ENCODE measurements around the gene AZU1. TPM values are rescaled to one million over a fixed set of nuclear protein-coding genes. Genes with fewer than 3 reads are reported as not detected.
"Not testable (repeated sequence)": the region's sequence is repeated elsewhere in the genome, so short reads cannot be mapped to it uniquely, and the experiment has no call there.

AZU1 gene
- total and polyA plus RNA-seq, 7 donors, result 0.69 TPM; not detected in 6

DNA sequence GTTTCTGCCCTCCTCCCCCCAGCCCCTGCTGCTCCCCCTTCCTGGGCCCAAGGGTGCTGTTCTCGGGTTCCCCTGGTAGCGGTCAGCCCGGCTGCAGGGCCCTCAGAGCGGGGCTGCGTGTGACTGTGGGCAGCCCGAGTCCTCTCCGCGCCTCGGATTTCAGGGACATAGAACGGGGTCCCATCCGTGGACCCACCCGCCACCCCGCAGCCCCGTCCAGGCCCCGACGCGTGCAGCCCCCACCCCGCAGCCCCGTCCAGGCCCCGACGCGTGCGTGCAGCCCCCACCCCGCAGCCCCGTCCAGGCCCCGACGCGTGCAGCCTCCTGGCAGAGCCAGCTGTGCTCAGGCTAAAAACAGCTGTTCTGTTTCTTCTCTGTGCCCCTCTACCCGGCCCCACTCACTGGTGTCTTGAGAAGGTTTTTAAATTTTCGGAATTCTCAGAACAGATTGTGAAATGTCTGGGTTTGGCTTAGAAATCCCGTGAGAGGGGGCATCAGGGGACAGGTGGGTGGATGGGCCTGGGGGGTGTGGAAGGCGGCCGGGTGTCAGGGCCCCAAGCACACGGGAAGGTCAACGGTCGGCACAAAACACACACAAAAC, 7.7 kb downstream of the AZU1 start:
- DNase-seq (no peak), ATAC-seq (peak in 1 of 4 donors; percentile 63)
- H3K4me1 ChIP-seq, result no peaks in the 10 kb centered on the region
- H3K4me3 ChIP-seq, result no peak overlapping the region
- TF ChIP-seq, protein P1, sequence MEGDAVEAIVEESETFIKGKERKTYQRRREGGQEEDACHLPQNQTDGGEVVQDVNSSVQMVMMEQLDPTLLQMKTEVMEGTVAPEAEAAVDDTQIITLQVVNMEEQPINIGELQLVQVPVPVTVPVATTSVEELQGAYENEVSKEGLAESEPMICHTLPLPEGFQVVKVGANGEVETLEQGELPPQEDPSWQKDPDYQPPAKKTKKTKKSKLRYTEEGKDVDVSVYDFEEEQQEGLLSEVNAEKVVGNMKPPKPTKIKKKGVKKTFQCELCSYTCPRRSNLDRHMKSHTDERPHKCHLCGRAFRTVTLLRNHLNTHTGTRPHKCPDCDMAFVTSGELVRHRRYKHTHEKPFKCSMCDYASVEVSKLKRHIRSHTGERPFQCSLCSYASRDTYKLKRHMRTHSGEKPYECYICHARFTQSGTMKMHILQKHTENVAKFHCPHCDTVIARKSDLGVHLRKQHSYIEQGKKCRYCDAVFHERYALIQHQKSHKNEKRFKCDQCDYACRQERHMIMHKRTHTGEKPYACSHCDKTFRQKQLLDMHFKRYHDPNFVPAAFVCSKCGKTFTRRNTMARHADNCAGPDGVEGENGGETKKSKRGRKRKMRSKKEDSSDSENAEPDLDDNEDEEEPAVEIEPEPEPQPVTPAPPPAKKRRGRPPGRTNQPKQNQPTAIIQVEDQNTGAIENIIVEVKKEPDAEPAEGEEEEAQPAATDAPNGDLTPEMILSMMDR (IDR thresholded peaks at IDR 0.05), result no peak
- no peaks in the 10 kb centered on the region for H3K9me3 ChIP-seq
- no peak overlapping the region for H3K27ac ChIP-seq
- intact Hi-C loops (cut with DNase I), result no loop called here
- H3K36me3 ChIP-seq (ENCODE audit: insufficient read depth in 1 of 2, low read depth in 1 of 2), result no peaks in the 10 kb centered on the region
- peaks cover 0 to 78% (median 20%) of the 10 kb centered on the region in 3 donors for H3K27me3 ChIP-seq (ENCODE audit: insufficient read depth in 3 of 3, low read length in 2 of 3)
- WGBS, 3 donors, result 43 to 50% (median 50%) methylated on average over 26 to 36 of the region's 36 CpGs

DNA sequence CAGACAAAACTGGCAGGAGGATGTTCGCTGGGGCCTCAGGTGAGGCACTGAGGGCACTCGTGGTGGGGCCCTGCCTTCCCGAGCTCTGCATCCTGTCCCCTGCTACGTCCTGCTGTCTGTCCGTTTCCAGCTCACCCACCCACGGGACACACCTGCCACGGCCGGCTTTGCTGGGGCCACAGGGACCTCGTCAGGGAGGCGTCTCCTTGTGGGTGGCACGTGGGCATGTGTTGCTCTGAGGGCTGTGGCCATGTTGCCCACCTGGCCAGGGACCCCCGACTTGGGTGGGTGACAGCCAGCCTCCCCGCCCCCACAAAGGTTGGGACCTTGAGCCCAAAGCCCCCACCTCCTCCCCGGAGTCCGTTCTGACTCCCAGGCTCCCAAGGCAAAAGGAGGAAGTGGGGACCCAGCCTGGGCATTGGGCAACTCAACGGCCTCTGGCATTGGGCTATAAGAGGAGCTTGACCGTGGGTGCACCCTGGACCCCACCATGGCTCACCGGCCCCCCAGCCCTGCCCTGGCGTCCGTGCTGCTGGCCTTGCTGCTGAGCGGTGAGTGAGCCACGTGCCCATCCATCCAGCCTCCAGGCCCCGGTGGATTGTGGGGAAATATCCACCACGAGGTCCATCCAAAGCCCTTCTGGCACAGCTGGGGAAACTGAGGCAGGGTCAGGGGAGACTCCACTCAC, 13.0 kb downstream of the AZU1 start, which contains the start of gene PRTN3:
Gene PRTN3, plus strand, starts transcription at position 481 of the 688 bp plus-strand sequence. Its CDS starts 10 bp downstream, at position 491.
- TF ChIP-seq, protein P1 (IDR thresholded peaks at IDR 0.05), result no peak
- Histone ChIP-seq H3K4me1 (peaks cover 8% of the 10 kb centered on the region), H3K36me3 (ENCODE audit: insufficient read depth in 1 of 2, low read depth in 1 of 2) (no peaks in the 10 kb centered on the region), H3K9me3 (no peaks in the 10 kb centered on the region), H3K4me3 (no peak within 1 kb of the TSS), H3K27ac (no peak within 1 kb of the TSS), H3K27me3 (ENCODE audit: insufficient read depth in 3 of 3, low read length in 2 of 3) (peaks cover 0 to 83% (median 14%) of the 10 kb centered on the region in 3 donors)
- ATAC-seq, result peak in 1 of 4 donors; percentile 20
- intact Hi-C loops (cut with DNase I), result no loop called here
- WGBS, 3 donors, result 53 to 66% (median 64%) methylated on average over 23 to 24 of the region's 24 CpGs
- DNase-seq, result no peak

- intact Hi-C loops (cut with DNase I); H3K9me3 ChIP-seq; H3K27ac ChIP-seq; H3K4me3 ChIP-seq; H3K36me3 ChIP-seq (ENCODE audit: insufficient read depth in 1 of 2, low read depth in 1 of 2); DNase-seq; H3K4me1 ChIP-seq; ATAC-seq: not testable (repeated sequence)
- 64 to 75% (median 69%) methylated on average over 7 of the region's 7 CpGs for WGBS, 3 donors
- H3K27me3 ChIP-seq (ENCODE audit: insufficient read depth in 3 of 3, low read length in 2 of 3), result peaks cover 0 to 85% (median 13%) of the 10 kb centered on the region in 3 donors
Measured at GRCh38 chr19:842802-843179, 15.2 kb downstream of the AZU1 start.

DNA sequence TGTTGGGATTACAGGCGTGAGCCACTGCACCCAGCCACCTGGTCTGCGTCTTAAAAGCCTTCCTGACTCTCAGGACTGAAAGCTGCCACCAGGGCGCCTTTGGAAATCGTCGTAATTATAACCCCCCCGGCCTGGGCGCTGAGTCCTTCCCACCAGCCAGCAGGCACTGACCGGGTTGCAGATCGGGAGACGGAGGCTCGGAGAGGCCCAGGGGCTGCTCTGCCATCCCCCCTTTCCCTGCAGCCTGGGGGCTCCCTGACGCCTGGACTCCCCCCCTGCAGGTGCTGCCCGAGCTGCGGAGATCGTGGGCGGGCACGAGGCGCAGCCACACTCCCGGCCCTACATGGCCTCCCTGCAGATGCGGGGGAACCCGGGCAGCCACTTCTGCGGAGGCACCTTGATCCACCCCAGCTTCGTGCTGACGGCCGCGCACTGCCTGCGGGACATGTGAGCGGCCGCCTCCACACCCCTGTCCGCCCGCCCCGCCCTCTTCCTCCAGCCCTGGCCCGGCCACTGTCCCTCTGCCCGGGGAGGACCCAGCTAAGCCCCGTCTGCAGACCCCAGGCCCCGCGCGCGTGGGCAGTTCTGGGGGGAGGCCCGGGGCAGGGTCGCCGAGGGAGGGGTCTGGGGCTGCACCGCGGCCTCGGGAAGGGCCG, 15.7 kb downstream of the AZU1 start:
- Histone ChIP-seq H3K4me1 (peaks cover 8% of the 10 kb centered on the region), H3K36me3 (ENCODE audit: insufficient read depth in 1 of 2, low read depth in 1 of 2) (no peaks in the 10 kb centered on the region), H3K27ac (no peak overlapping the region), H3K9me3 (no peaks in the 10 kb centered on the region), H3K27me3 (ENCODE audit: insufficient read depth in 3 of 3, low read length in 2 of 3) (peaks cover 0 to 90% (median 15%) of the 10 kb centered on the region in 3 donors), H3K4me3 (peak overlapping the region; percentile 15)
- peak in 1 of 2 donors; percentile 31 for DNase-seq
- intact Hi-C loops (cut with DNase I), result no loop called here
- ATAC-seq, result peak in 3 of 4 donors; percentile 40 to 46 (median 43)
- 4 to 5% (median 4%) methylated on average over 23 to 46 of the region's 46 CpGs for WGBS, 3 donors
- TF ChIP-seq, protein P1 (IDR thresholded peaks at IDR 0.05), result no peak
